ENCODE data around the gene ZAR1L.

The ZAR1L gene

GRCh38 chr13:32254916-32255723 is 60.0 kb downstream of the ZAR1L start:
- no peak for DNase-seq (ENCODE audit: low read depth)

- no peak for DNase-seq (ENCODE audit: low read depth)
Measured at GRCh38 chr13:32254416-32254815, 60.7 kb downstream of the ZAR1L start.

- no peak for DNase-seq (ENCODE audit: low read depth)
Measured at GRCh38 chr13:32253911-32254399, 61.2 kb downstream of the ZAR1L start.
